SU-DHL-6 (cell line): ENCODE results near the gene SHISA5.

ENCODE experiments used
- H2AFZ ChIP-seq: fragments of 200-600 bp; sonication (generic); 2 replicates; pipeline ENCODE4 v1.6.1; 2014; ENCODE audit warnings: low read depth, mild to moderate bottlenecking, moderate library complexity, mixed read lengths, antibody characterized with exemption, low read length; ENCODE audit not compliant: severe bottlenecking
- H3F3A ChIP-seq: fragments of 200-600 bp; shearing (Covaris generic); 2 replicates; pipeline ENCODE4 v1.6.0; 2016; ENCODE audit warnings: antibody characterized with exemption, mild to moderate bottlenecking; ENCODE audit not compliant: insufficient read depth
- H3K27ac ChIP-seq: fragments of 200-600 bp; sonication (generic); 2 replicates; pipeline ENCODE4 v1.5.1; 2016; ENCODE audit warnings: low read depth, mild to moderate bottlenecking, low read length, moderate library complexity, mixed read lengths
- H3K27me3 ChIP-seq: fragments of 200-600 bp; sonication (generic), shearing (Covaris generic); 2 replicates; pipeline ENCODE4 v1.6.0; 2014; ENCODE audit warnings: mild to moderate bottlenecking, low read length
- H3K36me3 ChIP-seq: fragments of 200-600 bp; sonication (generic); 2 replicates; pipeline ENCODE4 v1.6.1; 2014; ENCODE audit warnings: mild to moderate bottlenecking, low read length, mixed read lengths
- H3K4me2 ChIP-seq: fragments of 300-600, 200-600 bp; shearing (Covaris generic), sonication (generic); 2 replicates; pipeline ENCODE4 v1.6.0; 2014; ENCODE audit warnings: low read length, low read depth, mild to moderate bottlenecking; ENCODE audit not compliant: poor library complexity, severe bottlenecking
- H3K4me3 ChIP-seq: fragments of 200-600 bp; sonication (generic); 2 replicates; pipeline ENCODE4 v1.5.1; 2014; ENCODE audit warnings: antibody characterized with exemption, low read length, mild to moderate bottlenecking, mixed read lengths; ENCODE audit not compliant: insufficient read depth, poor library complexity, severe bottlenecking
- H3K79me2 ChIP-seq: fragments of 200-600 bp; sonication (generic); 2 replicates; pipeline ENCODE4 v1.6.1; 2014; ENCODE audit warnings: mild to moderate bottlenecking, low read length, moderate library complexity; ENCODE audit not compliant: insufficient read depth
- H3K9ac ChIP-seq: fragments of 200-600 bp; sonication (generic); 2 replicates; pipeline ENCODE4 v1.7.0; 2014; ENCODE audit warnings: mild to moderate bottlenecking, low read length
- H3K9me2 ChIP-seq: fragments of 200-600 bp; sonication (generic); replicated peaks from 2 replicates; pipeline ENCODE4 v1.6.1; 2014; ENCODE audit warnings: low read length; ENCODE audit not compliant: insufficient read depth
- H3K9me3 ChIP-seq: fragments of 200-600 bp; sonication (generic); 2 replicates; pipeline ENCODE4 v1.6.1; 2014; ENCODE audit warnings: low read length, mixed read lengths; ENCODE audit not compliant: insufficient read depth
- H4K20me1 ChIP-seq: fragments of 200-600 bp; sonication (generic); 2 replicates; pipeline ENCODE4 v1.6.1; 2014; ENCODE audit warnings: low read depth, mild to moderate bottlenecking, antibody characterized with exemption, low read length, moderate library complexity, mixed read lengths
- EZH2phosphoT487 ChIP-seq: fragments of 200-600 bp; sonication (generic), shearing (Covaris generic); conservative IDR thresholded peaks from 2 replicates; pipeline ENCODE4 v1.6.1; 2018; ENCODE audit warnings: mild to moderate bottlenecking, antibody characterized with exemption, low read length, moderate library complexity, mixed read lengths
- TF ChIP-seq, protein P1 (sequence below): fragments of 200-600 bp; sonication (generic); IDR thresholded peaks from one replicate; pipeline ENCODE4 v1.5.1; 2017; ENCODE audit warnings: antibody characterized with exemption, mild to moderate bottlenecking, low read length, moderate library complexity; ENCODE audit not compliant: insufficient read depth, poor library complexity, severe bottlenecking

Gene SHISA5

DNA sequence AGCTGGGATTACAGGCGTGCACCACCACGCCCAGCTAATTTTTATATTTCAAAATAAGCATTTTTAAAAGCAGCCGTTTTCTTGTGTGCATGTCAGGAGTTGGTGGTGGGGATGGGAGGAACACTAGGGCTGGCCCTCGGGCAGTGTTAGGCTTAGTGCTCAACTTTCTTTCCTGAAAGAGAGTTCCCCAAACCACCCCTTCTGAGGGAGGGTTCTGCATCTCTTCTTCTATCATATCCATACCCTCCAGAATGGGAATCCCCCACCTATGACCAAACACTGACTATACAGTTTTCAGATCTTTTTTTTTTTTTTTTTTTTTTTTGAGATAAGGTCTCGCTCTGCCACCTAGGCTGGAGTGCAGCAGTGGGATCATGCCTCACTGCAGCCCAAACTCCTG is 40.2 kb upstream of the SHISA5 start:
- no peaks in the 10 kb centered on the region for H3K9me3 ChIP-seq
- H3K79me2 ChIP-seq, result no peaks in the 10 kb centered on the region
- H3K27ac ChIP-seq, result no peak overlapping the region
- TF ChIP-seq, protein P1, sequence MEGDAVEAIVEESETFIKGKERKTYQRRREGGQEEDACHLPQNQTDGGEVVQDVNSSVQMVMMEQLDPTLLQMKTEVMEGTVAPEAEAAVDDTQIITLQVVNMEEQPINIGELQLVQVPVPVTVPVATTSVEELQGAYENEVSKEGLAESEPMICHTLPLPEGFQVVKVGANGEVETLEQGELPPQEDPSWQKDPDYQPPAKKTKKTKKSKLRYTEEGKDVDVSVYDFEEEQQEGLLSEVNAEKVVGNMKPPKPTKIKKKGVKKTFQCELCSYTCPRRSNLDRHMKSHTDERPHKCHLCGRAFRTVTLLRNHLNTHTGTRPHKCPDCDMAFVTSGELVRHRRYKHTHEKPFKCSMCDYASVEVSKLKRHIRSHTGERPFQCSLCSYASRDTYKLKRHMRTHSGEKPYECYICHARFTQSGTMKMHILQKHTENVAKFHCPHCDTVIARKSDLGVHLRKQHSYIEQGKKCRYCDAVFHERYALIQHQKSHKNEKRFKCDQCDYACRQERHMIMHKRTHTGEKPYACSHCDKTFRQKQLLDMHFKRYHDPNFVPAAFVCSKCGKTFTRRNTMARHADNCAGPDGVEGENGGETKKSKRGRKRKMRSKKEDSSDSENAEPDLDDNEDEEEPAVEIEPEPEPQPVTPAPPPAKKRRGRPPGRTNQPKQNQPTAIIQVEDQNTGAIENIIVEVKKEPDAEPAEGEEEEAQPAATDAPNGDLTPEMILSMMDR, result no peak
- TF ChIP-seq EZH2phosphoT487, result no peak
- no peak overlapping the region for H2AFZ ChIP-seq
- H3K4me2 ChIP-seq, result no peak overlapping the region
- H3K36me3 ChIP-seq, result no peaks in the 10 kb centered on the region
- no peaks in the 10 kb centered on the region for H3F3A ChIP-seq
- no peak overlapping the region for H3K9ac ChIP-seq
- no peaks in the 10 kb centered on the region for H3K9me2 ChIP-seq
- no peak overlapping the region for H3K4me3 ChIP-seq
- no peaks in the 10 kb centered on the region for H4K20me1 ChIP-seq
- H3K27me3 ChIP-seq, result no peaks in the 10 kb centered on the region

DNA sequence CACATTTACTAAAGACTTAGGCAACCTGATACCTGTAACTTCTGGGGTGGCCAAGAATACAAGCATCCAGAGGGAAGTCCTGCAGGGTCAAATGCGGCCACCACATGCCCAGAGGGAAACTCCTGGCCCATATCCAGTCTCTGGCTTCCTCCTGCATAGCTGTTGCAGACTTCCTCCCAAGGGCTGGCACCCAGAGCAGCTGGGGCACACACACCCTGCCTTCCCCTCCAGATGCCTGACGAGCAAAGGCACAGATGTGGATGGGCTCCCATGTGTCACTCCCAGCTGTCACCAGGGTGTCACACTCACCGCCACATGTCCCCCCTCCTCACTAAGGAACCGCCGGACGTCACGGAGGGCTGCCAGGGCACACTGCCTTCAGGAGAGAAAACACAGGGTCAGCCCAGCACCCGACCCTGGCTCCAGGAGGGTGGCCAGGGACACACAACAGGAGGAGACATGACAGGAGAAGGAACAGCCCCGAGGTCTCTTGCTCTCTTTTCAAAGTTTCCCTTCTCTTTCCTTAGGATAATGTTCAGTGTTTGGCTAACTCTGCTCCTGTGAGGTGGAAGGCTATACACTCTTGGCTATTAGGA is 39.4 kb upstream of the SHISA5 start:
- Histone ChIP-seq H3K9me2 (no peaks in the 10 kb centered on the region), H3K9me3 (no peaks in the 10 kb centered on the region), H2AFZ (no peak overlapping the region), H3F3A (no peaks in the 10 kb centered on the region), H4K20me1 (no peaks in the 10 kb centered on the region), H3K27ac (no peak overlapping the region), H3K36me3 (no peaks in the 10 kb centered on the region), H3K9ac (no peak overlapping the region), H3K4me3 (no peak overlapping the region), H3K27me3 (no peaks in the 10 kb centered on the region), H3K4me2 (no peak overlapping the region), H3K79me2 (no peaks in the 10 kb centered on the region)
- TF ChIP-seq, protein P1, result no peak

- Histone ChIP-seq H3K27me3 (no peaks in the 10 kb centered on the region), H2AFZ (no peak overlapping the region), H3K79me2 (no peaks in the 10 kb centered on the region), H3K9ac (no peak overlapping the region), H3K27ac (no peak overlapping the region), H3K36me3 (no peaks in the 10 kb centered on the region), H3K9me2 (no peaks in the 10 kb centered on the region), H3F3A (no peaks in the 10 kb centered on the region), H3K4me2 (no peak overlapping the region), H3K9me3 (no peaks in the 10 kb centered on the region), H4K20me1 (no peaks in the 10 kb centered on the region), H3K4me3 (no peak overlapping the region)
- no peak for TF ChIP-seq EZH2phosphoT487
- TF ChIP-seq, protein P1, result no peak
Measured at GRCh38 chr3:48538451-48538850, 34.5 kb upstream of the SHISA5 start.
